ENCODE data around the gene DCTD. TPM values are rescaled to one million over a fixed set of nuclear protein-coding genes. Genes with fewer than 3 reads are reported as not detected.

Gene DCTD
- total RNA-seq, 1 experiment from 2014 or later = 100 TPM

- Histone ChIP-seq H4K8ac (replicated peaks; ENCODE audit: insufficient read length, low read depth, low read length) (no peak overlapping the region), H3K79me2 (ENCODE audit: insufficient read depth, low read length) (no peaks in the 10 kb centered on the region), H3K9me3 (ENCODE audit: control insufficient read depth, low read depth, low read length) (no peaks in the 10 kb centered on the region), H2BK120ac (ENCODE audit: low read depth, low read length, poor library complexity, severe bottlenecking) (no peak overlapping the region), H2BK5ac (ENCODE audit: insufficient read length, low read length) (no peak overlapping the region), H3K9ac (ENCODE audit: extremely low read depth, insufficient read length, low read length) (no peak overlapping the region), H3K56ac (ENCODE audit: insufficient read length, low read depth, low read length) (no peak overlapping the region), H3K14ac (ENCODE audit: insufficient read depth, low read length) (no peak overlapping the region), H2BK20ac (ENCODE audit: low read depth, low read length, poor library complexity, severe bottlenecking) (no peak overlapping the region), H3K27me3 (ENCODE audit: insufficient read depth, low read length) (no peaks in the 10 kb centered on the region), H3K4ac (ENCODE audit: low read depth, low read length) (no peak overlapping the region), H3K4me2 (ENCODE audit: insufficient read depth, insufficient read length, low read length) (no peak overlapping the region), H2BK15ac (ENCODE audit: low read depth, low read length) (no peak overlapping the region), H3K4me1 (ENCODE audit: insufficient read depth, low read length) (no peaks in the 10 kb centered on the region), H2AK5ac (ENCODE audit: insufficient read length, low read length) (no peak overlapping the region), H3K27ac (ENCODE audit: insufficient read length, low read depth, low read length) (no peak overlapping the region), H3K79me1 (ENCODE audit: insufficient read depth, low read depth, low read length, poor library complexity, severe bottlenecking) (no peaks in the 10 kb centered on the region), H4K5ac (ENCODE audit: insufficient read length, low read depth, low read length) (no peak overlapping the region), H4K91ac (ENCODE audit: insufficient read length, low read depth, low read length) (no peak overlapping the region), H2AFZ (ENCODE audit: low read length) (no peak overlapping the region), H3K23me2 (ENCODE audit: insufficient read length, low read depth, low read length, poor library complexity, severe bottlenecking) (no peaks in the 10 kb centered on the region), H3K23ac (ENCODE audit: insufficient read length, low read depth, low read length) (no peak overlapping the region), H2BK12ac (ENCODE audit: insufficient read length, low read depth, low read length) (no peak overlapping the region), H3K18ac (ENCODE audit: insufficient read length, low read depth, low read length) (no peak overlapping the region), H3T11ph (ENCODE audit: low read length) (no peak overlapping the region), H4K20me1 (ENCODE audit: control insufficient read depth, insufficient read depth, insufficient read length) (no peaks in the 10 kb centered on the region)
- peaks cover 4% of the 10 kb centered on the region in 2 experiments; a peak in 1 of 5 replicates for H3K9me3 Mint-ChIP-seq
- TF ChIP-seq CTCF (conservative IDR thresholded peaks at IDR 0.05) = no peak
- H3K36me3 Mint-ChIP-seq (ENCODE audit: insufficient read depth in 1 of 3, low read depth in 3 of 3) = peaks cover 0 to 5% (median 0%) of the 10 kb centered on the region in 3 experiments; a peak in 1 of 7 replicates
- WGBS (ENCODE audit: extremely low coverage, insufficient read length, low lambda C conversion rate) = no CpG with 5 or more reads among the region's 10 CpGs
- H3K27me3 Mint-ChIP-seq (ENCODE audit: low read depth) = no peaks in the 10 kb centered on the region; the same call in none of the 2 replicates
- no peak for DNase-seq
- no peak overlapping the region for H3K27ac Mint-ChIP-seq
- H3K4me3 Mint-ChIP-seq = no peak overlapping the region
- peaks cover 14 to 21% of the 10 kb centered on the region in 2 experiments for H3K4me1 Mint-ChIP-seq
Observed at GRCh38 chr4:182840108-182840507, 77.1 kb downstream of the DCTD start.

Other genes with a start within 250 kb of the DCTD start
- gene WWC2, start 181.9 kb upstream of the DCTD start, total RNA-seq (2021) = 99.3 and 106 TPM in 2 replicates